OCI-LY3 (cell line): ENCODE measurements around the gene MEG3.

Experiments
- EZH2phosphoT487 ChIP-seq: fragments of 200-600 bp; shearing (Covaris generic); IDR thresholded peaks from 2 replicates; pipeline ENCODE4 v1.6.1; 2018; ENCODE audit warnings: antibody characterized with exemption, mixed run types, low read depth
- TF ChIP-seq, protein P1 (sequence below): fragments of 200-600, 300-600 bp; sonication (generic); IDR thresholded peaks from 2 replicates; pipeline ENCODE4 v1.5.1; 2014; ENCODE audit warnings: antibody characterized with exemption, low read length, low read depth

DNA sequence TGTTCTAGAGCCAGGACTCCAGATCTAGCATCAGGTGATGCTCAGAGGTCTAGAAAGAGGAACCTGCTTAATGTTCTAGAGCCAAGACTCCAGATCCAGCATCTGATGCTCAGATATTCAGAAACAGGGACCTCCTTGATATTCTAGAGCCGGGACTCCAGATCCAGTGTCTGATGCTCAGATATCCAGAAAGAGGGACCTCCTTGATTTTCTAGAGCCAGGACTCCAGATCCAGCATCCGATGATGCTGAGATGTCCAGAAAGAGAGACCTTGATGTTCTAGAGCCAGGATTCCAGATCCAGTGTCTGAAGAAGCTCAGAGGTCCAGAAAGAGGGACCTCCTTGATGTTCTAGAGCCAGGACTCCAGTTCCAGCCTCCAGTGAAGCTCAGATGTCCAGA lies 36.9 kb downstream of the MEG3 start:
- TF ChIP-seq, protein P1, sequence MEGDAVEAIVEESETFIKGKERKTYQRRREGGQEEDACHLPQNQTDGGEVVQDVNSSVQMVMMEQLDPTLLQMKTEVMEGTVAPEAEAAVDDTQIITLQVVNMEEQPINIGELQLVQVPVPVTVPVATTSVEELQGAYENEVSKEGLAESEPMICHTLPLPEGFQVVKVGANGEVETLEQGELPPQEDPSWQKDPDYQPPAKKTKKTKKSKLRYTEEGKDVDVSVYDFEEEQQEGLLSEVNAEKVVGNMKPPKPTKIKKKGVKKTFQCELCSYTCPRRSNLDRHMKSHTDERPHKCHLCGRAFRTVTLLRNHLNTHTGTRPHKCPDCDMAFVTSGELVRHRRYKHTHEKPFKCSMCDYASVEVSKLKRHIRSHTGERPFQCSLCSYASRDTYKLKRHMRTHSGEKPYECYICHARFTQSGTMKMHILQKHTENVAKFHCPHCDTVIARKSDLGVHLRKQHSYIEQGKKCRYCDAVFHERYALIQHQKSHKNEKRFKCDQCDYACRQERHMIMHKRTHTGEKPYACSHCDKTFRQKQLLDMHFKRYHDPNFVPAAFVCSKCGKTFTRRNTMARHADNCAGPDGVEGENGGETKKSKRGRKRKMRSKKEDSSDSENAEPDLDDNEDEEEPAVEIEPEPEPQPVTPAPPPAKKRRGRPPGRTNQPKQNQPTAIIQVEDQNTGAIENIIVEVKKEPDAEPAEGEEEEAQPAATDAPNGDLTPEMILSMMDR, result no peak
- TF ChIP-seq EZH2phosphoT487, result no peak
